GM18951 (cell line): Measurements from ENCODE around the gene LMO4.

Experiments
- POLR2A ChIP-seq: IDR thresholded peaks from 4 replicates; pipeline ENCODE4 v1.6.1; 2011; ENCODE audit warnings: mild to moderate bottlenecking; ENCODE audit not compliant: insufficient read length, insufficient read depth; ENCODE audit errors: extremely low read depth
- in situ Hi-C: fragments of 300-500 bp; cut with MboI; formaldehyde crosslinking; loops from one replicate; pipeline ENCODE4 v1.12.0; 2022; ENCODE audit warnings: low sequenced_read_pairs, mixed read lengths, inconsistent platforms; ENCODE audit not compliant: unreplicated experiment

LMO4 gene

DNA sequence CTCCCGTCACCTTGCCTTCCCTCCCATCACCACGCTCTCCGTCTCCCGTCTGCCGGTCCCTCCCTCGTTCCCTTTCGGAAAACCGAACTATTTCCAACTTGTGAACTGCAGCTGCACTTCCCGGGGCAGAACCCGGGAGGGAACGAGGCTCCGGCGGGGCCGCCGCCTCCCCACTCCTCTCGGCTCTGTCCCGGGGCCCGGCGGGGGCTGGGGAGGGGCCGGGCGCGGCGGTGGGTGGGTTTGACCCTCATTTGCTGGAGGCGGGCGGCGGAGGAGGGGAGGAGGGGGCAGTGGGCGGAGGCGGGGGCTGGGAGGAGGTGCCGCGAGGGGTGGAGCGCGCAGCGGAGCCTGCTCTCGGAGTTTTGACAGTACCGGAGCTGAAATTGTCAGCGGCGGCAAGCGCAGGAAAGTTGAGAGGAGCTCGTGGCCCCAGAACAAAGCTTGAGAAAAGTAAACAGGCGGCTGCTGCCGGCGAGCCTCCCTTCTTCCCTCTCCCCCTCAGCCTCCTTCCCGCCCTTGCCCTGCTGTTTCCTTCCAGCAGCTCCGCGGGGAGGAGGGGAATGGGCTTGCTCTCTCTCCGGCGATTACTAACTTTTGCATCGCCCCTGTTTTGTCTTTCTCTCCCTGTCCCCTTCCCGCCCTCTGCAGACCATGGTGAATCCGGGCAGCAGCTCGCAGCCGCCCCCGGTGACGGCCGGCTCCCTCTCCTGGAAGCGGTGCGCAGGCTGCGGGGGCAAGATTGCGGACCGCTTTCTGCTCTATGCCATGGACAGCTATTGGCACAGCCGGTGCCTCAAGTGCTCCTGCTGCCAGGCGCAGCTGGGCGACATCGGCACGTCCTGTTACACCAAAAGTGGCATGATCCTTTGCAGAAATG lies 2.9 kb downstream of the LMO4 start:
- in situ Hi-C loops = no loop called here
- TF ChIP-seq POLR2A = peak; percentile 67

- in situ Hi-C loops = no loop called here
These were observed 5.1 kb downstream of the LMO4 start for GRCh38 chr1:87333692-87334347.

DNA sequence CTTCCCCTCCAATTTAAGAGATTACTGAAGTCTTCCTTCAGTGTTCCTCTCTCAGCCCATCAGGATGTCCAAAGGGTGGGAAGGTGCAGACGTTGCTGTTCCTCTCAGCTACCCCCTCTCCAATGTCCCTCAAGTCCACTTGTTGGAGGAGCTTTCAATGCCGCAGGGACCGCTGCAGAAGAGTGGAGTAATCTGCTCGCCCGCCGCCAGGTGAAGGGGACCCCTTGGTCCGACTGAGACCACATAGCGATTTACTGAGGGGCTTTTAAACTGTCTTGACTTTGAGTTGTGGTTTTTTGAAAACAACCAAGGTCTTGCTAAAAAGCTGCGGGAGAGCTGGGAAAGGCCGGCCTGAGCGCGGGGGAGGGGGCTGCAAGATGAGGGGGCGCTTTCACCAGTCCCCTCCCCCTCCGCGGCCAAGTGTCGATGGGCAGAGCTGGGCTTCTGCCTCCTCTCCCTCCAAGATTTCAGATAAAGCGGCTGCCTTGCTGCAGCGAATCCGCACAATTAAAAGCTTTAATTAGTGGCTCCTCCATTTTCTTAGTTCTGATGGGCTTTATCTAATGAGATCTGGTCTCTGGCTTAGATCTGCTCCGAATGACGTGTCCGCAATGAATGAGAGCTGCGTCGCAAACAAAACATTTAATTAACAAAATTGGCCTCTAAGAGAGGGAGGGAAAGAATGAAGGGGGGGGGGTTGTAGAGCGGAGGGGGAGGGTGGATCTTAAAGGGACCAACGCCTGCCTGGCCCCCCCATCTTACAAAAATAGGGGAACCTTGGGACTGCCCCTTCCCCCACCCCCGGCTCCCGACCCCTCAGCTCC lies 5.9 kb downstream of the LMO4 start:
- no peak for TF ChIP-seq POLR2A
- in situ Hi-C loops = no loop called here

More at GRCh38 chr1:87333692-87334347, 5.1 kb downstream of the LMO4 start:
- TF ChIP-seq POLR2A = no peak

GRCh38 chr1:87335175-87335884 lies 6.7 kb downstream of the LMO4 start:
- in situ Hi-C loops = no loop called here
- peak; percentile 69 for TF ChIP-seq POLR2A

DNA sequence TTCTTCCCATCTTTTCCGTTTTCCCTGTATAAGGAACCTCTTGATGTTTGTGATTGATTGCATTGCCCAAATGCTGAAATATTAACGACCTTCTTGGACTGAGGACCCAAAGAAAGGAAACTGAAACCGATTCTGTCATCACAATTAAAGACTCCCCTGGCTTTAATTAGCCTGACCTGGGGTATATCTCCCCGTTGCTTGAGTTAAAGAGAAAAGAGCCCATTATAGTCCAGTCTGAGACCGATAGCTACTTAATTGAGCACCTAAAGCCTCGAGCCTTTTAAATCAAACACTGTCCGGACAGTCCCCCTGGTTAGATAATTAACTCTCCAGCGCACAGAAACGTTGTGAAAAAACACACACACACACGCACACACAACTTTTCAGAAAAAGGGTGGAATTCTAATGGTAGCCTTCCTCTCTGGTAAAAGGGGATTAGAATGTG lies 8.0 kb downstream of the LMO4 start:
- in situ Hi-C loops = no loop called here
- TF ChIP-seq POLR2A = no peak

DNA sequence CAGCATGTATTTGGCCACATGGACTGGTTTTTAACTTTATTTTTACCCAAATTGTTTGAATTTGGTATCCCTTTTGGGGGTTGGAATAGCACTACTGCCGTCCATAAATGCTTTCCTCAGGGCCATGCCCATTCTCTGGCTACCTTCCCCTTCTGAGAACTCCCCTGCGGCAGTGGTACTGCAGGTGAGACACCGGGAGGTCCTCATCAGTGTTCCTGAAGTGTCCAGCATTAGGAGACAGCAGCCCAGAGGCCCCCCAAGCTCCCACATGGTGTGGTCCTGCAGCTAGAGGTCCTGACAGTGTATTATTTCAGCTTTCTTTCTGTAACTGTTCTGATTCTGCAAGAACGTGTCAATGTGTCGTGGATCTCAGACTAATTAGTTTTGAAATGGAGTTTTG lies 8.9 kb downstream of the LMO4 start:
- in situ Hi-C loops = no loop called here
- no peak for TF ChIP-seq POLR2A

DNA sequence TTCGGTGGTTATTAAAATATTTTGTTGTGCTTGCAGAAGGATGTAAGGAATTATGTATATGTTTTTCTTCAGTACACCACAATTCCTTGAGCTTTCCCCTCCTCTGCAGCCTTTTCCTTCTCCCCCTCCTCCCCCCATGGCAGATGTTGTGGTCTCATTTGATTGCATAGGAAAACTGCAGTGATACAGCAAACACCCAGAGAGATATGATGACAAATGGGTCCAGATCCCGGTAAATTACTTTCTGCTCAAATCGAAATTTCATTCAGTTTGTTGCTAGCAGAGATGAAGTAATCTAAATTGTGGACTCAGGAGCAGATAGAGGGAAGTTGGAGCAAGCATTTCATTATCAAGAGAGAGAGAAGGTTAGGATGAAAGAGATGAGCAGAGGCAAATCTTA lies 9.9 kb downstream of the LMO4 start:
- in situ Hi-C loops = no loop called here
- TF ChIP-seq POLR2A = no peak

- in situ Hi-C loops = no loop called here
- no peak for TF ChIP-seq POLR2A
These were observed 15.6 kb downstream of the LMO4 start for GRCh38 chr1:87344231-87344630.

- no peak for TF ChIP-seq POLR2A
- in situ Hi-C loops = no loop called here
These were observed 17.6 kb downstream of the LMO4 start for GRCh38 chr1:87346130-87346814.

DNA sequence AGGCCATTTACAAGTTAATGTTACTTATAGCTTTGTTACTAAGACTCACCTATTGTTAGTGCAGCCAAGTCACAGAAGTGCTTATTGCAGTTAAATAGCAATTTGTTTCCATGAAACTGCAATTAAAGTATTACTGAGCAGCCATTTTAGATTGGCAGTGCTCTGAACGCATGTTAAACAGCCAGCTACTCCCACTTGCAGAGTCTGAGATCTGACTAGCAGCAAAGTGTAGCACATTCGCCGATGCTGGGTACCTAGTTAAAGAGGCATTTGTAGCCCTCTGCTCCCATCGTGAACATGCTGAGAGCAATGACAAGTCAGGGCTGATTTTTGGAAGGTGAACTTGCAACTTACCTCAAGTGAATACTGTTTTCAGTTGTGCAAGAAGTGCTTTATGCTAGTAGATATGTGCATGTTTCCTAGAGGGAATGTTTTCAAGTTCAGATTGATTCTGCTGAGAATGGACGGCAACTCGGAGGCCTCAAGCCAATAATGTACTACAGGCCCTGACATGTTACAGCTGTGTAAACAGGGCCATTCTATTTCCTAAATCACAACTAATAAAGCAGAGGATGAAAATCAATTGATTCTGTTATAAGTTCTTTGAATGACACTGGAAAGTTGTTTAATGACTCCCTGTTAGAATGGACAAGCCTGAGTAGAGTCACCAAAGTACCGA lies 19.8 kb downstream of the LMO4 start:
- TF ChIP-seq POLR2A = no peak
- in situ Hi-C loops = no loop called here

DNA sequence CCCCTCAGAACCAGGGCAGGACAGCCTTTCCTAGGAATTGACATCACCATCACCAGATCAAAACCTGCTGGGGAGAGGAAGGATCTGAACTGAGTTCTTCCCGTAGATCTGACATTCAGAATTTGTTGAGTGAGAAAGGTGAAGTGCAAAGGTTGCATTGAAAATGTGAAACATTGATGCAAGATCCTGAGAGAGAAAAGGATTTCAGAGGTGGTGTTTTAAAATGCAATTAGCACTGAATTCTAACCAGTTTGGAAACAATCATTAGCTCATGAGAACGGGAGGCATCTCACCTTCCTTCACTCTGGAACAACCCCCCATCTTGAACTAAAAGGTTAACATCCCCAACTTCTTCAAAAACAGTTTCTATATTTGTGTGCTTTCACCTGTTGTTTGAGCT lies 20.4 kb downstream of the LMO4 start:
- in situ Hi-C loops = no loop called here
- TF ChIP-seq POLR2A = no peak

- no peak for TF ChIP-seq POLR2A
- in situ Hi-C loops = no loop called here
These were observed 27.2 kb downstream of the LMO4 start for GRCh38 chr1:87355894-87356293.
